BJ (cell line): ENCODE measurements around the gene OR2D2. TPM values are rescaled to one million over a fixed set of nuclear protein-coding genes. Genes with fewer than 3 reads are reported as not detected.

Experiments used
- CTCF ChIA-PET: fragments of 350-600 bp; formaldehyde crosslinking; extraction: SDS; loops from one replicate; lab custom pipeline; 2021; ENCODE audit warnings: antibody characterized with exemption, inconsistent platforms; lab: Yijun Ruan, JAX
- POLR2A ChIA-PET: fragments of 300-600 bp; sonication (Branson Sonifier 250); formaldehyde crosslinking; extraction: SDS; loops from one replicate; lab custom pipeline; 2021; ENCODE audit warnings: antibody characterized with exemption; lab: Charles Lee
- DNase-seq: peaks from one replicate; pipeline ENCODE4 v3.0.0-alpha.2; 2011; ENCODE audit warnings: low read depth
- H3K27me3 ChIP-seq: 2 replicates; pipeline ENCODE4 v1.6.0; 2011; ENCODE audit warnings: low read length; ENCODE audit not compliant: control insufficient read depth, insufficient read depth
- H3K36me3 ChIP-seq: 2 replicates; pipeline ENCODE4 v1.5.1; 2011; ENCODE audit warnings: low read length; ENCODE audit not compliant: control insufficient read depth, insufficient read depth
- H3K4me3 ChIP-seq: 2 replicates; pipeline ENCODE4 v1.5.1; 2011; ENCODE audit warnings: low read depth, mild to moderate bottlenecking, control low read depth, low read length
- CTCF ChIP-seq: IDR thresholded peaks from 2 replicates; pipeline ENCODE4 v1.5.1; 2011; ENCODE audit warnings: low read depth, mild to moderate bottlenecking, control low read depth, inconsistent platforms, low read length, moderate library complexity; ENCODE audit not compliant: insufficient read depth
- polyA plus RNA-seq: library from polyadenylated mRNA; depleted of rRNA; stranded (reverse); fragments of >200 nt; gene quantifications from 2 replicates; pipeline ENCODE4 v1.2.3, GENCODE V29; 2011; rRNA removed

The OR2D2 gene
- polyA plus RNA-seq, 1 experiment = 0.13 TPM

GRCh38 chr11:6850526-6850925 lies 41.8 kb downstream of the OR2D2 start:
- Histone ChIP-seq H3K4me3 (no peak overlapping the region), H3K36me3 (no peaks in the 10 kb centered on the region), H3K27me3 (no peaks in the 10 kb centered on the region)
- CTCF ChIA-PET = no interaction called here
- no peak for TF ChIP-seq CTCF
- POLR2A ChIA-PET = no interaction called here
- DNase-seq = no peak

- Histone ChIP-seq H3K4me3 (no peak within 1 kb of the TSS), H3K27me3 (no peaks in the 10 kb centered on the region), H3K36me3 (no peaks in the 10 kb centered on the region)
- POLR2A ChIA-PET = no interaction called here
- no peak for DNase-seq
- TF ChIP-seq CTCF = no peak
- CTCF ChIA-PET = interaction anchor here (1.6 kb wide), 1 partner anchor 33 kb away, joined by 4 read pairs; no protein-coding TSS in a partner anchor
These were observed 46.9 kb downstream of the OR2D2 start, which contains the start of gene OR10A5 for GRCh38 chr11:6845383-6845782. OR10A5 (plus strand) TSS chr11:6845683; CDS start chr11:6845683, 0 bp downstream.

- H3K36me3 ChIP-seq = no peaks in the 10 kb centered on the region
- no peak overlapping the region for H3K4me3 ChIP-seq
- ChIA-PET POLR2A (interaction anchor here (0.7 kb wide), 2 partner anchors 200 to 1046 kb away, joined by 3 to 5 read pairs; no protein-coding TSS in a partner anchor), CTCF (no interaction called here)
- no peak for TF ChIP-seq CTCF
- DNase-seq = no peak
- H3K27me3 ChIP-seq = no peaks in the 10 kb centered on the region
These were observed 47.9 kb downstream of the OR2D2 start for GRCh38 chr11:6844356-6844755.

GRCh38 chr11:6843670-6844069 lies 48.6 kb downstream of the OR2D2 start:
- Histone ChIP-seq H3K36me3 (no peaks in the 10 kb centered on the region), H3K4me3 (no peak overlapping the region), H3K27me3 (no peaks in the 10 kb centered on the region)
- POLR2A ChIA-PET = interaction anchor here (0.7 kb wide), 1 partner anchor 1047 kb away, joined by 3 read pairs; no protein-coding TSS in a partner anchor
- DNase-seq = no peak
- CTCF ChIA-PET = interaction anchor here (0.9 kb wide), 1 partner anchor 10 kb away, joined by 3 read pairs; no protein-coding TSS in a partner anchor
- TF ChIP-seq CTCF = no peak

- no peak for TF ChIP-seq CTCF
- no peak for DNase-seq
- Histone ChIP-seq H3K27me3 (no peaks in the 10 kb centered on the region), H3K36me3 (no peaks in the 10 kb centered on the region), H3K4me3 (no peak overlapping the region)
- CTCF ChIA-PET = no interaction called here
- POLR2A ChIA-PET = no interaction called here
These were observed 50.6 kb downstream of the OR2D2 start for GRCh38 chr11:6841694-6842093.

Other genes starting within 250 kb of the OR2D2 start
- gene DCHS1, start 236.7 kb downstream of the OR2D2 start, polyA plus RNA-seq = 2.5 and 7.3 TPM in 2 replicates
- gene MRPL17, start 209.2 kb downstream of the OR2D2 start, polyA plus RNA-seq = 68.9 and 82.3 TPM in 2 replicates
- gene OR2AG2, start 120.5 kb downstream of the OR2D2 start, polyA plus RNA-seq = 0.28 and 0.60 TPM in 2 replicates
- gene OR2AG1, start 109.5 kb downstream of the OR2D2 start, polyA plus RNA-seq = not detected in 2 replicates
- gene OR6A2, start 92.8 kb downstream of the OR2D2 start, polyA plus RNA-seq = 0.04 TPM in 1 of 2 replicates, not detected in the other
- gene OR10A5, start 46.8 kb downstream of the OR2D2 start, polyA plus RNA-seq = not detected in 2 replicates
- not detected in 2 replicates for gene OR10A2, start 29.4 kb downstream of the OR2D2 start, polyA plus RNA-seq
- not detected in 2 replicates for gene OR10A4, start 15.9 kb downstream of the OR2D2 start, polyA plus RNA-seq
- not detected in 2 replicates for gene OR2D3, start 28.5 kb upstream of the OR2D2 start, polyA plus RNA-seq
- 3.4 and 5.6 TPM in 2 replicates for gene ZNF215, start 33.9 kb upstream of the OR2D2 start, polyA plus RNA-seq
- 0.75 and 1.8 TPM in 2 replicates for gene ZNF214, start 127.8 kb upstream of the OR2D2 start, polyA plus RNA-seq
- 0.01 and 0.04 TPM in 2 replicates for gene NLRP14, start 128.0 kb upstream of the OR2D2 start, polyA plus RNA-seq
- not detected in 2 replicates for gene RBMXL2, start 196.5 kb upstream of the OR2D2 start, polyA plus RNA-seq